Activated naive CD8-positive, alpha-beta T cell treated with anti-CD3 and anti-CD28 coated beads, Interleukin-2, amount 50 U/mL, for 24 hours (primary cell): ENCODE results near the gene SNX30.
A peak's percentile ranks its signal among the peaks of the same experiment; 100 is the strongest.

ENCODE experiments used
- ATAC-seq: fragments of 150-1000 bp; cut with Tn5 transposase; one replicate; pipeline ENCODE4 v1.10.0; 2021
- DNase-seq: peaks from one replicate; pipeline ENCODE4 v3.0.0; 2021
- H3K27ac Mint-ChIP-seq: one replicate; pipeline ENCODE4 v1.8.0; 2021; ENCODE audit warnings: mild to moderate bottlenecking, mixed read lengths
- H3K27me3 Mint-ChIP-seq: one replicate; pipeline ENCODE4 v1.8.0; 2021; ENCODE audit warnings: mixed read lengths
- H3K36me3 Mint-ChIP-seq: one replicate; pipeline ENCODE4 v1.8.0; 2021; ENCODE audit warnings: low read depth, mixed read lengths
- H3K4me1 Mint-ChIP-seq: one replicate; pipeline ENCODE4 v1.8.0; 2021; ENCODE audit warnings: mixed read lengths
- H3K4me3 Mint-ChIP-seq: one replicate; pipeline ENCODE4 v1.8.0; 2021; ENCODE audit warnings: mild to moderate bottlenecking, moderate library complexity, mixed read lengths
- H3K9me3 Mint-ChIP-seq: one replicate; pipeline ENCODE4 v1.8.0; 2021; ENCODE audit warnings: mixed read lengths

SNX30 gene

GRCh38 chr9:112860451-112860850 is 109.9 kb downstream of the SNX30 start:
- H3K27ac Mint-ChIP-seq = no peak overlapping the region
- H3K27me3 Mint-ChIP-seq = no peaks in the 10 kb centered on the region
- ATAC-seq (no peak), DNase-seq (no peak)
- no peak overlapping the region for H3K4me3 Mint-ChIP-seq
- H3K36me3 Mint-ChIP-seq = peaks cover 3% of the 10 kb centered on the region
- H3K9me3 Mint-ChIP-seq = no peaks in the 10 kb centered on the region
- H3K4me1 Mint-ChIP-seq = peaks cover 17% of the 10 kb centered on the region

GRCh38 chr9:112861155-112861554 is 110.6 kb downstream of the SNX30 start:
- no peaks in the 10 kb centered on the region for H3K27me3 Mint-ChIP-seq
- H3K27ac Mint-ChIP-seq = no peak overlapping the region
- H3K4me3 Mint-ChIP-seq = no peak overlapping the region
- H3K36me3 Mint-ChIP-seq = peaks cover 3% of the 10 kb centered on the region
- ATAC-seq (no peak), DNase-seq (no peak)
- H3K9me3 Mint-ChIP-seq = no peaks in the 10 kb centered on the region
- H3K4me1 Mint-ChIP-seq = peaks cover 17% of the 10 kb centered on the region

- Mint-ChIP-seq H3K27ac (peak overlapping the region; percentile 26), H3K9me3 (no peaks in the 10 kb centered on the region), H3K36me3 (peaks cover 3% of the 10 kb centered on the region), H3K27me3 (no peaks in the 10 kb centered on the region), H3K4me1 (peaks cover 17% of the 10 kb centered on the region), H3K4me3 (no peak overlapping the region)
- DNase-seq = no peak
- no peak for ATAC-seq
Measured at GRCh38 chr9:112861638-112862555, 111.3 kb downstream of the SNX30 start.

GRCh38 chr9:112863214-112863613 is 112.7 kb downstream of the SNX30 start:
- Mint-ChIP-seq H3K36me3 (peaks cover 7% of the 10 kb centered on the region), H3K27me3 (no peaks in the 10 kb centered on the region), H3K4me3 (no peak overlapping the region), H3K4me1 (peaks cover 23% of the 10 kb centered on the region), H3K9me3 (no peaks in the 10 kb centered on the region), H3K27ac (peak overlapping the region; percentile 12)
- DNase-seq (no peak), ATAC-seq (no peak)

DNA sequence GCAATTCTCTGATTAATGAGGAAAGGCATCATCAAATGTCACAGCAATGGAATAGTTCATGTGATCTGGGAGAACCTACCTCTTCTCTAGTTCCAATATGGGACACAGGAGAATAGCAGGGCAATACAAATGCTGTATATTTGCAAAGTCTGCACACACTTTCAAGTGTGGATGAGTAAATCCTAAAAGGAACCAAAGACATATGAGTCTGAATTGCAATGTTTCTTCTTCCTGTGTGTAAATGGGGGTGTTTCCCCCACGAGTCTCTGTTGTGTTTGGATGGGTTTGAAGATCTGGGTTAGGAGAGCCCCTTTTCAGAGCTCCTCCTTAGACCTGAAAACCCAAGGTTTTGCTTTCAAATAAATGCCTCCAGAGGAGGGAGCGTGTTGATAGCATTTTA is 113.2 kb downstream of the SNX30 start:
- peak overlapping the region; percentile 12 for H3K27ac Mint-ChIP-seq
- no peaks in the 10 kb centered on the region for H3K9me3 Mint-ChIP-seq
- H3K4me1 Mint-ChIP-seq = peaks cover 21% of the 10 kb centered on the region
- peaks cover 11% of the 10 kb centered on the region for H3K36me3 Mint-ChIP-seq
- H3K27me3 Mint-ChIP-seq = no peaks in the 10 kb centered on the region
- ATAC-seq (no peak), DNase-seq (no peak)
- H3K4me3 Mint-ChIP-seq = no peak overlapping the region

- peaks cover 20% of the 10 kb centered on the region for H3K4me1 Mint-ChIP-seq
- no peak for ATAC-seq
- no peak overlapping the region for H3K4me3 Mint-ChIP-seq
Measured at GRCh38 chr9:112864403-112864802, 113.8 kb downstream of the SNX30 start.

DNA sequence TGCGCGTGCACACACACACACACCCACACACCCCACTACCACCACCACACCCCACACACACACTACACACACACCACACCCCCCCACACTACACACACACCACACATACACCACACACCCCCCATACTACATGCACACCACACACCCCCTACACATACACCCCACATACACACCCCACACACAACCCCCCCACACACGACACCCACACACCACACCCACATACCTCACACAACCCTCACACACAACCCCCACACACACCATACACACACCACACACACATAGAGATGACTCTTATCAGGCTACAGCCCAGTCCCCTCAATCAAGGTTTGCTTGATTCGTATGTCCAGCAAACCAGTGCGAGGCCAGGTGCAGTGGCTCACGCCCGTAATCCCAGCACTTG is 114.4 kb downstream of the SNX30 start:
- peaks cover 20% of the 10 kb centered on the region for H3K4me1 Mint-ChIP-seq
- H3K4me3 Mint-ChIP-seq = no peak overlapping the region
- DNase-seq (no peak), ATAC-seq (no peak)
- H3K27me3 Mint-ChIP-seq = no peaks in the 10 kb centered on the region
- peaks cover 11% of the 10 kb centered on the region for H3K36me3 Mint-ChIP-seq
- H3K9me3 Mint-ChIP-seq = no peaks in the 10 kb centered on the region
- no peak overlapping the region for H3K27ac Mint-ChIP-seq

More at GRCh38 chr9:112864403-112864802, 113.8 kb downstream of the SNX30 start:
- Mint-ChIP-seq H3K27me3 (no peaks in the 10 kb centered on the region), H3K36me3 (peaks cover 11% of the 10 kb centered on the region), H3K9me3 (no peaks in the 10 kb centered on the region), H3K27ac (no peak overlapping the region)
- no peak for DNase-seq

- Mint-ChIP-seq H3K27ac (no peak overlapping the region), H3K9me3 (no peaks in the 10 kb centered on the region), H3K4me3 (no peak overlapping the region)
Measured at GRCh38 chr9:112866662-112867274, 116.2 kb downstream of the SNX30 start.

GRCh38 chr9:112867275-112867991 is 116.9 kb downstream of the SNX30 start:
- ATAC-seq (peak; percentile 56), DNase-seq (no peak)
- peak overlapping the region; percentile 21 for H3K27ac Mint-ChIP-seq
- no peaks in the 10 kb centered on the region for H3K9me3 Mint-ChIP-seq
- peaks cover 14% of the 10 kb centered on the region for H3K36me3 Mint-ChIP-seq
- peaks cover 18% of the 10 kb centered on the region for H3K4me1 Mint-ChIP-seq
- no peaks in the 10 kb centered on the region for H3K27me3 Mint-ChIP-seq
- H3K4me3 Mint-ChIP-seq = no peak overlapping the region

More at GRCh38 chr9:112866662-112867274, 116.2 kb downstream of the SNX30 start:
- H3K36me3 Mint-ChIP-seq = peaks cover 14% of the 10 kb centered on the region
- DNase-seq (no peak), ATAC-seq (no peak)
- no peaks in the 10 kb centered on the region for H3K27me3 Mint-ChIP-seq
- peaks cover 18% of the 10 kb centered on the region for H3K4me1 Mint-ChIP-seq

DNA sequence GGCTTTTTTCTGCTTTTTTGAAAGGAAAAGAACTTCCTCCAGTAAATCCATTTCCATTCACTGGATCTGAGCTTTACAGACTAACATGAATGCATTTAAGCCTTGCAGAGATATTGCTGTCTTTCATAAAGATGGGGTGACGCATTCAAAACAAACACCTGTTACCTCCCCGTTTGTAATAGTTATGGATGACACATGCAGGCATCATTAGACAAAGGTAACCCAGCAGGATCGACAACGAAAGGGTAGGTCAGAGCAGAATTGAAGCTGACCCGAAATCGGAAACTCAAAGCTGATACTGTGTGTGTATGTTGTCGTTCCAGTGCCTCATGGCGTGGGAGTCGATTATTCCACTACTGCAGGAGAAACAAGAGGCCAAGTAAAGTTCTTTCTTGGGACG is 117.9 kb downstream of the SNX30 start:
- DNase-seq = no peak
- ATAC-seq = no peak
- no peak overlapping the region for H3K4me3 Mint-ChIP-seq
- peaks cover 12% of the 10 kb centered on the region for H3K4me1 Mint-ChIP-seq
- no peaks in the 10 kb centered on the region for H3K9me3 Mint-ChIP-seq
- H3K27me3 Mint-ChIP-seq = no peaks in the 10 kb centered on the region
- H3K36me3 Mint-ChIP-seq = peaks cover 14% of the 10 kb centered on the region
- H3K27ac Mint-ChIP-seq = no peak overlapping the region

DNA sequence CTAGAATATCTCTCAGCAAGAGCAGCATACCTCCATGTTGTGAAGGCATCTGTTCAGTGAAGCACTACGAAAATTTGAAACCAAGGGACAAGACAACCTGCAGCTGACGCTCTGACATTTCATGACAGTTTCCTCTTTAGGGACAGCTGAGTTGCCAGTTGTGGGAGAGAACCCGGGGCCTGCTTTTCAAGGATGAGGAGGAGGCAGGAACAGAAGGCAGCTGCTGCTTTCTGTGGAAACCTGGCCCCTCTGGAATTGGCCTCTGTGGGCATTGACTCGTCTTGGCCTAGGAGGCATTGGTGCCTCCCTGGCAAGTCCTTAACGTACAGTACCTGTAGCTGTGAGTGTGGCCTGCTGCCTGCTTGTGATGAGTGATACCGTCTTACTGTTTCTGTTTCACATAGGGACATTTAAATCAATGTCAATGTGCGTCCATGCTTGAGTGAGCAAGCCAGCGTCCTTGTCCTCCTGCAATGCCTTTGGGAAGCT is 118.5 kb downstream of the SNX30 start:
- no peak overlapping the region for H3K27ac Mint-ChIP-seq
- no peak overlapping the region for H3K4me3 Mint-ChIP-seq
- H3K4me1 Mint-ChIP-seq = peaks cover 7% of the 10 kb centered on the region
- no peaks in the 10 kb centered on the region for H3K9me3 Mint-ChIP-seq
- ATAC-seq (no peak), DNase-seq (no peak)
- no peaks in the 10 kb centered on the region for H3K27me3 Mint-ChIP-seq
- H3K36me3 Mint-ChIP-seq = peaks cover 11% of the 10 kb centered on the region

- Mint-ChIP-seq H3K27ac (no peak overlapping the region), H3K4me3 (no peak overlapping the region), H3K9me3 (no peaks in the 10 kb centered on the region), H3K27me3 (no peaks in the 10 kb centered on the region), H3K4me1 (peaks cover 7% of the 10 kb centered on the region), H3K36me3 (peaks cover 11% of the 10 kb centered on the region)
- DNase-seq (no peak), ATAC-seq (no peak)
Measured at GRCh38 chr9:112869917-112870316, 119.4 kb downstream of the SNX30 start.

DNA sequence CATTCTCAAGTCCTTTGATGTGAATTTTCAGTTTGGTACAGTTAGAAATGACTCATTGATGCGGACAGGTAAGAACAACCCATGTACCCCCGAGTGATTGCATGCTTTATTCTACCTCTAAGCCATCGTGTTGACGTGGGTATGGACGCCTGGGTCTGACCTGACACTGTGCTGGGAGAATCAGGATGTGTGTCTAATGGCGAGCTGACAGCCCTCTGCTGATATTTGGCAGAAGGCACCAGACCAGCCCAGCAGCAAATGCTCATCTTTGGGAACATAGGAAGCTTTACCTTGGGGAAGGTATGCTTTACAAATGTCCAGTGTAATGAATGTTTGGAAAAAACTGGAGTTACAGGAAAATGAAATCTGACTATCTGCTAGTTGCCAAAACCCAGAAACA is 120.0 kb downstream of the SNX30 start:
- Mint-ChIP-seq H3K4me1 (peaks cover 7% of the 10 kb centered on the region), H3K27ac (no peak overlapping the region), H3K36me3 (peaks cover 13% of the 10 kb centered on the region), H3K4me3 (no peak overlapping the region), H3K9me3 (no peaks in the 10 kb centered on the region), H3K27me3 (no peaks in the 10 kb centered on the region)
- ATAC-seq (no peak), DNase-seq (no peak)

- H3K4me1 Mint-ChIP-seq = peaks cover 7% of the 10 kb centered on the region
- no peak for ATAC-seq
Measured at GRCh38 chr9:112872019-112872418, 121.5 kb downstream of the SNX30 start.

More at GRCh38 chr9:112872019-112872418, 121.5 kb downstream of the SNX30 start:
- Mint-ChIP-seq H3K36me3 (peaks cover 19% of the 10 kb centered on the region), H3K9me3 (no peaks in the 10 kb centered on the region), H3K4me3 (no peak overlapping the region), H3K27ac (no peak overlapping the region), H3K27me3 (no peaks in the 10 kb centered on the region)
- no peak for DNase-seq
